DLD1 (cell line): Measurements from ENCODE around the gene IFRD1.

Source experiments
- in situ Hi-C: cut with HindIII; loops from 2 replicates; pipeline ENCODE4 v1.10.0; 2017; ENCODE audit warnings: low sequenced_read_pairs

The IFRD1 gene

DNA sequence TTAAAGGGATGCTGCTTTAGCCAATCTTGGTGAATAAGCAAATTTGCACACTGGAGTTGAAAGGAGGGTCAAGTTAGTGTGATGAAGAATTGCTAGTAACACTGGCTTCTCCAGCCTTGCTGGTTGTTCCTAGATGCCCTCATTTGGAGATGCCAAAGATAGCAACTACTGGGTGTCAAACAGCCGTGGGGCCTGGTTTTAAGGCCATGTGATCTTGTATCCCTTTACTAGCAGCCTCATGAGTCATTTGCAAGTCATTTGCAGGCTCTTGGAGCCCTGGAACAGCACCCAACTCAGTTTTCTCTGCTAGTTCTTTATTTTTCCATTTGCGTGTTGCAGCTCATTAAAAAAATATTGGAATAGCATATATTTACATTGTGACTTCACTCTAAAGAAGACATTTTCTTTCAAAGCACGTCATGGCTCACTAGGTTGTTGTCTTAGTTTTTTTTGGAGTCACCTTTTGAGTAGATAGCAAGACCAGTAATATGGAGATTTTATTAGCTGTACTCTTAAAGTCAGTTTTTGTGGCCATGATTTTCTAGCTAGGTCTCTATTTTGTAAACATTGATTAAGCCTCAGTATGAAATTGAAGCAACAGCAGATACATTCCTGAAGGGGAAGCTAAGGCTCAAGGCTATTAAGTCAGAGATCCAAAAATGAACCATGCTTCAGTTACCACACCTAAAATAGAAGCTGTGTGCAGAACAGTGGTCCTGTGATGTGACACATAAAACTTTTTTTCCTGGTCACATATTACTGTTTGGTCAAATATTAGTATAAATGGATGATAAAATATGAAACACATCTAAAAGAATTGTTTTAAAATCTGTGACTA is 31.8 kb downstream of the IFRD1 start:
- in situ Hi-C loops, result no loop called here

- in situ Hi-C loops, result no loop called here
Observed at GRCh38 chr7:112484671-112485167, 34.5 kb downstream of the IFRD1 start.

- in situ Hi-C loops, result no loop called here
Observed at GRCh38 chr7:112485766-112486165, 35.5 kb downstream of the IFRD1 start.

DNA sequence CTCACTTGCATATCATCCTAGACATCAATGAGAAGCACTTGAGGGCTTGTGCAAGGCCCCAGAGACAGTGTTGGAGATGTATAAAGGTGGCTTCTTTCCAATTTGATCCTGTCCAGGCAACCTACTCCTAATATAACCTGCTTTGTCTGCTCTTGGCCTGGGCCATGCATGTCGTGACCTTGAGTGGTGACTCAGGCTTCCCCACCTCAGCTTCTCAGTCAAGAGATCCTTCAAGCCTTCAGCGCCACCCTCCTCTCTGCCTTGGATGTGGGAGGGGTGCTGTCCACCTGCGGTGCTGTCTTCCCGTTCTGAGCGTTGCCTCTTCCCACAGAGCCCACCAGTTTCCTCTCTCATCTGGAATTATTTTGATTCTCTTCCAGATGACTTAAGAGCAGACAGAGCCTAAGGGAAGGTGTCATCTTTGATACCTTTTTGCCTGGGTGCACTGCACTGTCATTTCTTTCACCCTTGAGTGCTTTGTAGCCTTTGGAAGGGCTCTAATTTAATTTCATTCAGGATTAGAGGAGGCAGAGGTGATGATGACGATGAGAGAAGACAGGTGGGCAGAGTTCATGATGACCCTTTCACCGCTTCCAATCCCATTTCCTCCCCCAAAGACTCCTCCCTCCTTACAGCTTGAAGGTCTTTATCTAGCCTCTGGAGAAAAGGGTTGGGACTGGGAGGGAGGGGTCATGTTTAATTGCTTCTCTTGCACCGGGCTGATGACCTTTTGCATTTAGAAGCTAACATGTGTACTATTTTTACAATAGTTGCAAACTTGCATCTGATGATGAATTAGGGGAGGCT is 37.4 kb downstream of the IFRD1 start:
- in situ Hi-C loops, result no loop called here

DNA sequence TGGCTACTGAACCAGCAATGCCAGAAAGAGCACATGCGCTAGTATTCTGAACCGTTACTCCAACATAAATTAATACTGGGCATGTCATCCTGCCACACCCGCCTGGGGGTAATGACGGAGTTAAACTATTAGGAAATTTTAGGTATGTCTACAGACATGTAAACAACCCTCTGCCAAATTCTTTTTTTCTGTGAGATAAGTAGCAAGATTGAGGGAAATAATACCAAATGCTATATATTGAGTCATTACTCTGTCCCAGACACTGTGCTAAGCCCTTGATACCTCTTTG is 37.9 kb downstream of the IFRD1 start:
- in situ Hi-C loops, result no loop called here

DNA sequence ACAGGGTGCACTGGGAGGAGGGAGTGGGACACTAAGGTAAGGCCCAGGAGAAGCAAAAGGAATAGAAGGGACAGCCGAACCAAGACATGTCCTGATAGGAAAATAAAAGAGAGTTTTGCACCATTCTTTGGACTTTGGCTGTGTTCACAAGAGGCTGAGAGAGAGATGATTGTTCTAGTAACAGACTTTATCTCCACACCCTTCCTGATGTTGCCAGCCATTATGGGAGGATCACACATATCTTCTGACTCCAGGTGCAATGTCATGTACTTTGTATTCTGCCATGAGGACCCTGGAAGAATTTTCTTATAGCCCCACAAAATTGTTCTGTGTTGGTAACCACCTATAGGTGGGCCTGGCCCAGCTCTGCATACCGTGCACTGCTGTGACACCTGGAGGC is 41.9 kb downstream of the IFRD1 start:
- in situ Hi-C loops, result no loop called here

GRCh38 chr7:112494656-112495055 is 44.4 kb downstream of the IFRD1 start:
- in situ Hi-C loops, result no loop called here

DNA sequence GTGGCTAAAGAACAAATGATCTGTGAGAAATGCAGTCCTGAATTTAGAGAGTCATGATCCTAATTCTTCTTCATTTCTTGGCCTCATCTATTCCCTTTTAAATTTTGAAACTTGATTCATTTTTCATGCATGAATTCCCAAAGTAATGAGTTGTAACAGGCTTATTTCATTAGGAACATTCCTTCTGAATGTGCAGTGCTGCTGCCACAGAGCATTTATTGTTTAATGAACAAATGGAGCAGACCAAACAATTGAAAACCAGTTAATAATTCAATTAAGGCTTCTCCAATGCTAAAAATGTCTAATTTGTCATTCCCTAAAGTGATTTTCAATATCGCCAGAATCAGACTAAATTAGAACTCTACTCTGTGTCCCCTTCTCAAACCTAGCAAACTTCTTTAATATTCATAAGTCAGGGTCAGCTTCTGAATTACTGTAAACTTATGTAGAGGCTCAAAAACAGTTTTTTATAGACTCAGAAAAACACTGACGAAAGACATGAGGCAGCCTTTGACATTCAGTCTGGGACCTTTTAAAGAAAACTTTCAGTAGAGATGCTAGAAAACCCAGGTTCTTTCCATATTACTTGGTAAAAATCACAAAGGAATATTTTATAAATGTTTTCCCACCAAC is 45.0 kb downstream of the IFRD1 start:
- in situ Hi-C loops, result no loop called here

DNA sequence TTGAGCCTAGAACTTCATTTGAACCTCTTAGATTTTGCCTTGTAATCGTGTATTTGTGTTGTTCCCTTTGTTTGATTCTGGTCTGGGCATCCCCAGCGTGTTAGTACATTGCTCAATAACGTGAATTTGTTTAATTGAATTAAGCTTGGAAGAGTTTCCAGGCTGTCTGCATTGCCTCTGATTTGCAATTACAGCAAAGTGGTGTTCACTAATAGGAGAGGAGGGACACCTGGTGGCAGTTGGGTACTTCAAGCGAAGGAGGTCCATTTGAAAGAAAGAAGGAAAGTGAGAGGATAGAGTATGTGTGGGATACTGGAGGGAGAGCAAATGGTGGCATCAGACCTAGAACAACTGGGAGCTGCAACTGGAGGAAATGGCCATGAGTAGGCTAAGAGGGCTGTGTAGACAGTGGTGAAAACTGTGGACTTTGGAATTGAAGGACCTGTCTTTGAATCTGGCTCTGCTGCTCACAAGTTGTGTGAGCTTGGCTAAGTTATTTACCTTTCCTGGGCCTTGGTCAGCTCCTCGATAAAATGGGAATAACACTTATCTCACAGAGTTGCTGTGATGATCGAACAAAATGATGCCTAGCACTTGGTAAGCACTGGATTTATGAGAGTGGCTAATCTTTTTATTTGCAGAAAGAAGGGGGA is 45.7 kb downstream of the IFRD1 start:
- in situ Hi-C loops, result no loop called here

GRCh38 chr7:112497481-112497880 is 47.2 kb downstream of the IFRD1 start:
- in situ Hi-C loops, result no loop called here

GRCh38 chr7:112500619-112501018 is 50.4 kb downstream of the IFRD1 start:
- in situ Hi-C loops, result no loop called here

DNA sequence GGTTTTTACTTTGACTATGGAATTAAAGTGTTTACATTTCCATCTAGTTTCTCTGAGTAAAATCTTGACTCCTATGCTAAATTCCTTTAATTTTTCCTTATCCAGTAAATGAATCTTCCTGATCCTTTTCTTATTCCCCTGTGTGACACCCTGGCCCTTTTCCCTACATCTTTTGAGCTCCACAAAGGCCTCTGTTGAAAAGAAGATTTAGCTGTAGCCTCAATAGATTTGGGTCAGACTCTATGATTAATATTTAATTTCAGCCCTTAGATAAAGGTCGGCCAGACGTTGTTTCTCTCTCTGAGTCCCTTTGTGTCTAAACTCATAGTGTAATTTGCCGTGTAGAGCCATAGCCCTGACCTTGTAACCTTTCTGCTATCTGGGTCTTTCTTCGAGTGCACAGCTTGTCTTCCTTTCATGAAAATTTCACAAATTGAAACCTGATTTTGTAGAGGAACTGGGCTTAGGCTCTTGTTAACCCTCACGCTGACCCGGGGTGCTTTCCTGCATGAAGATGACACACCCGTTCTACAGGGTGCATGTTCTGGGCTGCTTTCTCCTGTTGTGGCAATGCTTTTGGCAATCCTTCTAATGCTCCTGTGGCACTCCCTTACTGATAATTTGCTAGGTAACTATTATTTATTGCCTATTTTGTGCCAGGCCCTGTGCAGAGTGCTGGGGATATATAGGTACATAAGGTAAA is 51.7 kb downstream of the IFRD1 start:
- in situ Hi-C loops, result no loop called here

- in situ Hi-C loops, result no loop called here
Observed at GRCh38 chr7:112502700-112503099, 52.4 kb downstream of the IFRD1 start.

GRCh38 chr7:112503361-112503972 is 53.2 kb downstream of the IFRD1 start:
- in situ Hi-C loops, result no loop called here

- in situ Hi-C loops, result no loop called here
Observed at GRCh38 chr7:112504093-112504695, 53.9 kb downstream of the IFRD1 start.

DNA sequence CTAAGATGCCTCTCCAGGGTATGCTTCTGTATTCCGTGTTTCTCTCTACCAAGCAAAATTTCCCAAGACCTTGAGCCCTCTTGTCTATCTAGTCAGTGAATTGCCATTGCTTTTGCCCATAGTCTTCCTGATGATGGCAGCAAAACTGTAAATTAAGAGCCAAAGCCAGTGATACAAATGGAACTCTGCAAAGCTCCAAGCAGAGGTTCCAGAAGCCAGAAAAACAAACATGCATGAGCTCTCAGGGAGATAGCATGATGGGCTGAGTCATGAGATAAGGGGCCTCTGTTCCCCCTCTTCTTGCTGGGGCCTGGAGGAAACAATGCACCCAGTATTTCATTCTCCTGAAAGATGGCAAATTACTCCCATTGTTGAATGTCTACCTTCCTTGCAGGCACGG is 55.2 kb downstream of the IFRD1 start:
- in situ Hi-C loops, result no loop called here

GRCh38 chr7:112508404-112508803 is 58.1 kb downstream of the IFRD1 start:
- in situ Hi-C loops, result no loop called here

DNA sequence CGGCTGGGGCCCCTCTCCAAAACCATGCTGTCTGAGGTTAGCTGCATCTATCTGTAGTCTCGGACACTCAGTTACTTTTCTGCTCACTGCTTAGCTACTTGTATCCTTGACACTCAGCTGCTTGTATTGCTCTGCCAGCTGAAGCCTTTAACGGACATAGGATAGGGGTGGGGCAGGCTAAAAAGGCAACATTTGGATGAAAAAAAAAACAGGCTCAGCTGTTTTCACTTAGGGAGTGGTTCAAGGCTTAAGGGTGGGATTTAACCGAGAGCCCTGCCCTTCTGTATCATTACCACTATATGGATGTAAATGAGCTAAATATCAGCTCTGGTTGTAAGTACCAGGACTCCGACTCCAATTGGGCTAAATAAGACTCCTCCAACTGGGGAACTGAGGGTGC is 59.1 kb downstream of the IFRD1 start:
- in situ Hi-C loops, result no loop called here

GRCh38 chr7:112510001-112510742 is 59.9 kb downstream of the IFRD1 start:
- in situ Hi-C loops, result no loop called here
